NOMO-1 treated with dmso at 0.1 percent for 144 hours (cell line): ENCODE measurements around the gene AGRP.

Experiments used
- DNase-seq: peaks from one replicate; lab custom pipeline; 2025; ENCODE audit not compliant: unreplicated experiment; lab: John Stamatoyannopoulos, UW

The AGRP gene

DNA sequence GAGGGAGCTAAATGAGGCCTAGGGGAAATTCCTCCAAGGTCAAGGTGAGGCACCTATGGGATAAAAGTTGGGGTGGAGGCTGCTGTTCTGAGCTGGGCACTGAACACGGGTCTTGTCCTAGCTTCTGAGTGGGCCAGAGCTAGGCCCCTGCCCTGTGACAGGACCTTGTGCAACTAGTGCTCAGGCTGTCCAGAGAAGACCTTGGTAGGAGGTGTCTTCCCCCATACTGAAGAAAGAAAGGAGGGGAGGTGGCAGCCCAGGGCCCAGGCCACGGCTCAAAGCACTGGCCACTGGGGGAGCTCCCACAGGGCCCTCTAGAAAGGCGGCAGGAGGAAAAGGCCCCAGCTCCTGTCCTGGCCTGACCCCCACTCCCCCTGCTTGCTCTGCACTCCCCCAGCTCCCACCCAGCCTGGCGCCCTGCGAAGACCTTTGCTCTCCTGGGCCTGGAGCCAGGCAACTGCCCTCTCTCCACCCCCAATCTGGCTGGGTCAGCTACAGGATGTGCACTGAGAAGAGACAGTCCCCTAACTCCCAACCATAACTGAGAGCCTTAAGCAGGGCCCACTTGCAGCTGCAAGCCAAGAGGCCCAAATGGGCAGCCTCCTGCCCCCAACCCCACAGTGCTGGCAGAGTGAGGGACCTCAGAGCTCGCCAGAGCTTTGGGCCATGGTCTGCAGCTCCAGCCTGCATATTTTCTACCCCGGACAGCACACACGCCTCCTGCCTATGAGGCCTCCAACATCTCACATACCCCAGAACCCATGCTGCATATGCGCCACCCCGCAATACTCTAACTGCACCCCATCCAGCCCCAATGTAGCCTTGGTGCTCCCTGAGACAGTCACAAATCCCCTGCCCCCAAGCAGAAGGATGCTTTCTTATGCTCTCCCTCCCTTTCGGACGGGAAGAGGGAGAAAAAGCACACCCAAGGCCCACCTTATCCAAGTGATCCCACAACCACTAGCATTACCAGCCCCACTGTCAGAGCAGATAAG is 37.1 kb downstream of the AGRP start:
- no peak for DNase-seq

DNA sequence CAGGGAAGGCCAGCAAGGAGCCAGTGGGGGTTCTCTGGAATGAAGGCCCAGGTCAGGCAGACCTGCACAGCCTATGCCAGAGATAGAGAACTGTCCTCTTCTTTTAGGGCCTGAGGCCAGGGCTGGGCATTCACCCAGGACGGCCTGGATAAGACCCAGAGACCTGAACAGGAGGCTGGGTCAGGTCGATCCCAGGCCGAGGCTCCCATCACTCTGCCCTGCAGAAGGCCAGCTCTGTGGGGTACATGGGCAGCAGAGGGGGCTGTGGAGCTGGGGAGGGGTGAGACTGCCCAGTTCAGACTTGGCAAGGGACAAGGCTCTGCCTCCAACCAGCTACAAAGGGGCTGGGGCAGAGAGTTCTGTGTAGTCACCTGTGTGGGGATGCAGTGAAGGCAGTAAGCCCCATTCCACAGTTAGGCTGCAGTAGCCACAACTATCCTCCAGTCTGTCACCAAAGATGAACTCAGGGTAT is 37.9 kb downstream of the AGRP start:
- DNase-seq = no peak

DNA sequence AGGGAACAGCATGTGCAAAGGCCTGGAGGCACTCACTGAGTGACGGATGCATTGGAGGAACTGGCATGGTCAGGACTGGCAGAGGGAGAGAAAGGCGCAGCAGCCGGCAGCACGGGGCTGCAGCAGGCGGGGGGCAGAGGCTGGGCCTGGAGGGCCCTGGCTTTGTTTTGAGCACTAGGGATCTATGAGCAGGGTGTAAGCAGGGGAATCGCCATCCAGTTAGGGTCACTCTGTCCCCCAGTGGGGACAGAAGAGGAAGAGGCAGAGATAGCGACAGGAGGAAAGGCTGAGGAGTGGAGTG is 38.3 kb downstream of the AGRP start:
- no peak for DNase-seq

DNA sequence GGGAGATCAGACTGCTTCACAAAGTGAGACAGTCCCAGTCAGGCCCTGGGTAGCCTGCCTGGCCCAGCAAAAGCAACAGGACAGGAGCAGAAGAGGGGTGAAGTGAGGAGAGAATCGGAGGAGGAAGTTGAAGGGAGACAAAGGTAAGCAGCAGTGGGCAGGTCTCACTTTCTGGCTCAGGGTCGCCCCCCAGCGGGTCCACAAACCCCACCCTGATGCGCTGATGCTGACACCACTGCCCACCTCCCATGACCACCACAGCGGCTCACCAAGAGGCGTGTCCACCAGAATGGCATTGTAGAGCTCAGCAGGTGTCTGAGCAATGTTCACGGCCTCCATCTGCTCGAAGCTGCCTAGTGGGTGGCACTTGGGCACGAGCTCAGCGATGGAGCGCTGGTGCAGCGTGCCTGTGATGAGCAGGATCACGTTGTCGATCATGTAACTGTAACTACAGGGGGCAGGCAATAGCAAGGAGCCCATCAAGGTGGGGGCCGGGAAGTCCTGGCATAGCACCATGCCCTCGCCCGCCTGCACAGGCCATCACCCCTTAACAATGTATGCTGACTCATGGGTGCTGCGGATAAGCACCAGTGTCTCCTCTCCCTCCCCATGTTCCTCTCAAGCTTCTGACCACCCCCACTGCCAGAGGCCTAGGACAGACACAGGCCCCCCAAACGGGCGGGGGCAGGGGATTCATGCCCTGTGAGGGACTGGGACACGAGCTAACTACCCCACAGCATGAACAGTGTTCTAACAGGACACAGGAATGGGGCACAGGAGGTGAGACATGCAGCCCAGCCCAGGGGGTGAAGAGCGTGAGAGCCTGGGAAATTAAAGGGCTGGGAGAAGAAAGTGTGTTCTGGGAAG is 38.9 kb downstream of the AGRP start:
- no peak for DNase-seq

DNA sequence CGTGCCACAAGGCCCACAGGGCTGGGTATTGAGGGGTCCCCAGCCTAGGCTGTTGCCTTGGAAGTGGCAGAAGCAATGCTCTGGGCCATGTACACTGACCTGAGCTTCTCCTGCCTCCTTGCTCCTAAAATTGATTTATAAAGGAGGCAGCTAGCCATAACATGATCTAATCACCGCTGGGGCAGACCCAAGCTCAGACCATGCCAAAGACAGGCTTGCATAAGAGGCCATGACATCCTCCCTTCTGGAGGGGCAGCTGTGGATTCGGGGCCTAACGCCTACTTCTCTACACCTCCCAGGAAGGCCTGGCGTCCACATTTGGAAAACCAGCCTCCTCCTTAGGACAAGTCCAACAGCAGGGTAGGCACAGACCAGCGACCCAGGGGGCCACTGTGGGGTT is 40.1 kb downstream of the AGRP start:
- no peak for DNase-seq

DNA sequence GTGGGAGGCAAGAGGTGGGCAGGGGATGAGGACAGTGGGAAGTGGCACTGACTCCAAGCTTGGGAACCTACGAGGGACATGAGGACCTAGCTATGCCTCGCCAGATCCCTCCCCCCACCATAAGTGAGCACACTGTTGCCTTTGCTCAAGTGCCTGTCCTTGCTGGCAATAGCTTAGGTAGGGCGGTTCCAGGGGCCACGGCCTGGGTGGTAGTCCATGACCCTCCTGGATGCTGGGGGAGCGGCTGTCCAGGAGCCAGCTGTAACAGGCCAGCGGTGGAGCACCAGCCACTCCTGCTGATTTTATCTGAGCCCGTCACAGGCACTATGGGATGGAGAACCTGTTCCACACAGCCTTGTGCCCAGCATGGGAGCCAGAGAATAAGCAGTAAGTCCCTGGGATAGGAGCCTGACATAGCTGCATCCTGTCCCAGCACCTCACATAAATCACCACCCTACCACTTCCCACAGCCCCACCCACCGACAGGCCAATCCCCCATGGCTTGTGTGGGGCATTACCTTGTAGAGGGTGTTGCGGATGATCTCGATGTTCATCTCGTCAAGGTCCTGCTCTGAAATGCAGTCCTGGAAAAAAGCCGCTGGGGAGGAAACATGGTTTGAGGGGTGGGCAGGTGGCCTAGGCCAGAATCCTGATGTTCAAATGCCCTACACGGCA is 40.6 kb downstream of the AGRP start:
- no peak for DNase-seq

DNA sequence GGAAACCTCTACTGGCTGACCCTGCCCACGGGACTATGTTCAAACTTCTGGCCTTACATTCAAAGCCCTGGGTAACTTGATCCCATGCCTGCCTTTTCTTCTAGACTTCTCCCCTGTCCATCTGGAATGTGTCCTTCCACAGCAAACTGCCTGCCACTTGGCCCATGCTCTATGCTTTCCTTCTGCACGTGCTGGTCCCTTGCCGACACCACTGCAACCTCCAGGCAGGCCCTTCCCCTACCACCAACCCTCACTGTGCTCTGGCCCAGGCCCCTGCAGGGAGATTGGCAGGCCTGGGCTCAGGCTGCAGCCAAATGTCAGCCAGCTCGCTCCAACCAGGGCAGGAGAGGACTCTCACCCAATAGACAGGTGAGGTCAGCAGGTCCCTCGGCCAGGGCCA is 41.4 kb downstream of the AGRP start:
- DNase-seq = no peak

DNA sequence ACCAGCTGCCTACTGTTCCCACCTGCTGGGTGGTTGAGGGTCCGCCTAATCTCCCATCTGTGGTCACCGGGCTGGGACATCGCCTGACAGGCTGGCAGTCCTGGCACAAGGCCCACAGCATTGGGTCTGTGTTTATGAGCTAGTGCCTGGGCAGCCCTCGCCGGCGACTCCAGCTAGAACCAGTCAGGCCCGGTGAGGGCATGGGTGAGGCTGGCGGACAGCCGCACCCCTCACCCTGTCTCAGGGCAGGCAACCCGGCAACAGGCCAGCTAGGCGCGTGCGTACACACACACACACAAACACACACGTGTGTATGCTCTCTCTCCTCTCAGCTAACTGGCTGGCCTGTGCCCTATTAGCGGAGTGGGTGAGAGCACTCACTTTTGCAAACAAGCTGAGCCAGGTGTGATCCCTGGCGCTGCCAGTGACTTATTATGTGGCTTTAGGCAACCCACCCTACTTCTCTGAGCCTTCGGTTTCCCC is 42.0 kb downstream of the AGRP start:
- DNase-seq = no peak

DNA sequence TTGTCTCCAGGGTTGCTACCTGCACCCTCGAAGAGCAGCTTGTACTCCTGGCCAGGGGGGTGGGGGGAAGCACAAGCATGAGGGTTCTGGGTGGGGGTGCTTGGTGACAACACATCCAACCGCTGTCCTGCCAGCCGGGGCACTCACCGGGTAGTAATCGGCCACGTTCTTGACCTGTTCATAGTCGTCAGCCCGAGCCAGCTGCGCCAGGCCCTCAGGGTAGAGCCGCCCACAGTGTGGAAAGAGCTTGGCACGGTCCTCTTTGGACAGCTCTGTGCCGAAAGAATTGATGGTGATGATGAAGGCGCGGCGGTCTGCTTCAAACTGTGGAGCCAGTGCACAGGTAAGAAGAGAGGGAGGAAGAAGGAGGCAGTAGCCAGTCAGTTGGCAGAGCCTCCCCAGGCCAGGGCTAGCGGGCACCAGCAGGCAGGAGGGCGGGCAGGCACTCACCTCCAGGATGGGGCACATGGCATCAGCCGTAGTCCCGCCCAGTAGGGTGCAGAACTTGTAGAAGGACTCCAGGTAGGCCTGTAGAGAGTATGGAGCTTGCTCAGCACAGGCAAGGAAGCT is 44.4 kb downstream of the AGRP start:
- DNase-seq = no peak

DNA sequence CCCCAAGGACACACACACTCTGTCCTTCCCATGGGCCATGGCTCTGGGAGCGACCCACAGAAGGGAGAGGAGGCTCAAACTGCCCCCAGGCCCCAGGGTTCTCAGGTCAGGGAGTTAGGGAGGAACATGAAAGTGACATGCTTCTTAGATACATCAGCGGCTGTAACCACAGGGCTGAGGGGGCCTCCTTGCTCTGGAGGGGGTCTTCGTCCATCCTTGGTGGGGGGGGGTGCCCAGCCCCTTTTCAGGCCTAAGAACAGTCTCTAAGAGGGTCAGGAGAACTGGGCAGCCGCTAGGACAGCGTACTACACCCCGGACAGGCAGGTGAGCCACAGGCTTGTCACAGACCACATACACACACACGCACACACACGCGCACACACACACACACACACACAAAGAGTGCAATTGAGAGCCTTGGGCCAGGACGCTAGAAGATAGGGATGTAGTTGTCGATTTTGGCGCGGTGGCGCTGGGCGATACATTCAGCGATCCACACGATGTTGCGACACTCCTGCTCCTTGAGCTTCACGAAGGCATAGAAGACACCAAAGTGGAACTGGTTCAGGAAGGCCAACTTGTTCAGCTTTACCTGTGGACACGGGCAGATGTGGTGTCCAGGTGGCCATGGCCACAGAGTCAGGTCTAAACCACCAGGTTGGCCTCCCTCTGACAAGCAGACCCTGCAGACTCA is 45.1 kb downstream of the AGRP start:
- no peak for DNase-seq

DNA sequence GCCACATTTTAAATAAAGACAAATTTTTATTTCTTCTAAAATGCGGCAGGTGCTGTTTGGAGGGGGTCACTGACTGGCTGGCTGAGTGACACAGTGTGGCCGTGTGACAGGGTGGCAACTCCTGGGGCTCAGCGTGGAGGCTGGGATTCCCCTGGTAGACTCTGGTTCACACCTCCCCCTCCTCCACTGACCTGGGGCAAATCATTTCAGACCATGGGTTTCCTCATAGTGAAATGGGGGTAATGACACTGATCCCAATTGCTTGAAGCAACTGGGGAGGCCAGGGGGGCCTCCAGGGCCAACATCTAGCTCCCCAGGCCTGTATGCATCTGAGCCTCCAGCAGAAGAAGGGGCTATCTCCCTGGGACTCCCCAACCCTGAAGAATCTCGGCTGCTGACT is 45.8 kb downstream of the AGRP start:
- DNase-seq = no peak

DNA sequence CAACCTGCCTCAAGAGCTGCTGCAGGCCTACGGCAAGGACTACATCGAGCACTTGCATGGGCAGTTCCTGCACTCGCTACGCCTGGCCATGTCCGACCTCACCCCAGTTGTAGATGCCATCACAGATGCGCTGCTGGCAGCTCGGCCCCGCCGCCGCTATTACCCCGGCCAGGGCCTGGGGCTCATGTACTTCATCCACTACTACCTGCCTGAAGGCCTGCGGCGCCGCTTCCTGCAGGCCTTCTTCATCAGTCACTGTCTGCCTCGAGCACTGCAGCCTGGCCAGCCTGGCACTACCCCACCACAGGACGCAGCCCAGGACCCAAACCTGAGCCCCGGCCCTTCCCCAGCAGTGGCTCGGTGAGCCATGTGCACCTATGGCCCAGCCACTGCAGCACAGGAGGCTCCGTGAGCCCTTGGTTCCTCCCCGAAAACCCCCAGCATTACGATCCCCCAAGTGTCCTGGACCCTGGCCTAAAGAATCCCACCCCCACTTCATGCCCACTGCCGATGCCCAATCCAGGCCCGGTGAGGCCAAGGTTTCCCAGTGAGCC is 46.6 kb downstream of the AGRP start:
- no peak for DNase-seq

DNA sequence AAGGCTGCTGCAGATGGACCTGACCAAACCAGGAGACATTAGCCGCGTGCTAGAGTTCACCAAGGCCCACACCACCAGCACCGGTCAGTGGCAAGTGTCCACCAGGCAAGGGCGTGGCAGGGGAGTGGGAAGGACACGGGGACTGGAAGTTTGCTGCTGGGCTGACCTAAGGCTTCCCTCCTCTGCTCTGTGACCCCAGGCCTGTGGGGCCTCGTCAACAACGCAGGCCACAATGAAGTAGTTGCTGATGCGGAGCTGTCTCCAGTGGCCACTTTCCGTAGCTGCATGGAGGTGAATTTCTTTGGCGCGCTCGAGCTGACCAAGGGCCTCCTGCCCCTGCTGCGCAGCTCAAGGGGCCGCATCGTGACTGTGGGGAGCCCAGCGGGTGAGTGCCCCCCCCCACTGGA is 47.6 kb downstream of the AGRP start:
- DNase-seq = no peak

DNA sequence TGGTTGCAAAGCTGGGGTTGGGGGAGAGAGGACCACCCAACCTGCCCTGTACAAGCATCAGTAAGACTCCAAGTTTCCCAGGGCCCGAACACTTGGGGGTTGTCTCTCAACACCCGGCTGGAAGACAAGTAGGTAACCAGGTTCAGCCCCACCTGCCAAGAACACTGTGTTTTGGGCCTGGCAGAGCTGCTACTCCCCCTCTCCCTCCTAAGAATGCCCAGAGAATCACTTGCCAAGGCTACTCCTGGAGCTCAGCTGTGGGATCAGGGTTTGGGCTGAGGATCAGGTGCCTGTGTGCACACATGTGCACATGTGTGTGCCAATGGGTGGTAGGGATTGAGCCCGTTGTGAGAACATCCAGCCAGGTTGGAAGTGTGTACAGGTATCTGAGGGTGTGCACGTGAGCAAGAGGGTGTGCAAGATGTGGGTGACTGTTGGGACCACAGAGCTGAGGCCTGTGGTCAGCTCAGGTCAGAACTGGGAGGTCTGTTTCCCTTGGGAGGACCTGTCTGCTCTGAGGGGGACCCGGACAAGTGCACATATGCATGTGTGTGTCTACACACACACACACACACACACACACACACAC is 50.1 kb downstream of the AGRP start:
- no peak for DNase-seq
